Mesothelial cell of epicardium (in vitro differentiated cells): Measurements from ENCODE around the gene LCE2D. TPM values are rescaled to one million over a fixed set of nuclear protein-coding genes. Genes with fewer than 3 reads are reported as not detected.
"Not testable (repeated sequence)": the region's sequence is repeated elsewhere in the genome, so short reads cannot be mapped to it uniquely, and the experiment has no call there.

ENCODE experiments used
- DNase-seq, 2 experiments: peaks; one replicate each; pipeline ENCODE4 v3.0.0; 2021; ENCODE audit warnings: low spot score in 2 of 2; ENCODE audit not compliant: unreplicated experiment in 2 of 2
- H3K27ac Mint-ChIP-seq: 2 replicates; pipeline ENCODE4 v1.8.0; 2021; ENCODE audit warnings: mixed read lengths
- H3K27me3 Mint-ChIP-seq: 2 replicates; pipeline ENCODE4 v1.8.0; 2021; ENCODE audit warnings: low read depth, mixed read lengths
- H3K36me3 Mint-ChIP-seq: 2 replicates; pipeline ENCODE4 v1.8.0; 2021; ENCODE audit warnings: mixed read lengths
- H3K4me1 Mint-ChIP-seq: 2 replicates; pipeline ENCODE4 v1.8.0; 2021; ENCODE audit warnings: mixed read lengths
- H3K4me3 Mint-ChIP-seq: 2 replicates; pipeline ENCODE4 v1.8.0; 2021; ENCODE audit warnings: mild to moderate bottlenecking, moderate library complexity, mixed read lengths
- H3K9me3 Mint-ChIP-seq: 2 replicates; pipeline ENCODE4 v1.8.0; 2021; ENCODE audit warnings: mixed read lengths
- CTCF ChIP-seq: fragments of 200-600 bp; sonication (generic); IDR thresholded peaks from one replicate; pipeline ENCODE4 v1.5.0; 2021; ENCODE audit warnings: antibody characterized with exemption; ENCODE audit not compliant: unreplicated experiment
- total RNA-seq: library from RNA; stranded (reverse); gene quantifications from 3 replicates; pipeline ENCODE4 v1.2.1, GENCODE V29; 2021

LCE2D gene
- total RNA-seq, 1 donor from 2014 or later = not detected

- Mint-ChIP-seq H3K27me3 (no peaks in the 10 kb centered on the region), H3K36me3 (peaks cover 2% of the 10 kb centered on the region), H3K4me1 (no peaks in the 10 kb centered on the region), H3K4me3 (no peak overlapping the region), H3K27ac (no peak overlapping the region), H3K9me3 (peaks cover 80% of the 10 kb centered on the region)
- TF ChIP-seq CTCF = peak; percentile 12
- no peak for DNase-seq
These were observed 9.1 kb upstream of the LCE2D start for GRCh38 chr1:152654110-152654509.

GRCh38 chr1:152656459-152656858 is 6.7 kb upstream of the LCE2D start:
- H3K27ac Mint-ChIP-seq = no peak overlapping the region
- no peak for TF ChIP-seq CTCF
- H3K36me3 Mint-ChIP-seq = peaks cover 2% of the 10 kb centered on the region
- no peak overlapping the region for H3K4me3 Mint-ChIP-seq
- H3K27me3 Mint-ChIP-seq = no peaks in the 10 kb centered on the region
- DNase-seq = no peak
- H3K4me1 Mint-ChIP-seq = no peaks in the 10 kb centered on the region
- peaks cover 78% of the 10 kb centered on the region for H3K9me3 Mint-ChIP-seq

GRCh38 chr1:152657677-152658076 is 5.5 kb upstream of the LCE2D start:
- Mint-ChIP-seq H3K4me3 (no peak overlapping the region), H3K27ac (no peak overlapping the region), H3K9me3 (peaks cover 78% of the 10 kb centered on the region), H3K4me1 (no peaks in the 10 kb centered on the region), H3K27me3 (no peaks in the 10 kb centered on the region), H3K36me3 (peaks cover 2% of the 10 kb centered on the region)
- no peak for TF ChIP-seq CTCF
- DNase-seq = no peak

GRCh38 chr1:152658649-152659048 is 4.5 kb upstream of the LCE2D start:
- peaks cover 76% of the 10 kb centered on the region for H3K9me3 Mint-ChIP-seq
- no peak overlapping the region for H3K4me3 Mint-ChIP-seq
- DNase-seq = no peak
- TF ChIP-seq CTCF = no peak
- no peaks in the 10 kb centered on the region for H3K27me3 Mint-ChIP-seq
- no peak overlapping the region for H3K27ac Mint-ChIP-seq
- no peaks in the 10 kb centered on the region for H3K4me1 Mint-ChIP-seq
- peaks cover 2% of the 10 kb centered on the region for H3K36me3 Mint-ChIP-seq

- not testable (repeated sequence) for H3K27me3 Mint-ChIP-seq, H3K4me3 Mint-ChIP-seq, H3K27ac Mint-ChIP-seq, H3K36me3 Mint-ChIP-seq, DNase-seq, H3K4me1 Mint-ChIP-seq
- peaks cover 76% of the 10 kb centered on the region for H3K9me3 Mint-ChIP-seq
These were observed 3.0 kb downstream of the LCE2D start for GRCh38 chr1:152666171-152666570.

- H3K9me3 Mint-ChIP-seq = peaks cover 78% of the 10 kb centered on the region
- no peaks in the 10 kb centered on the region for H3K27me3 Mint-ChIP-seq
- H3K4me3 Mint-ChIP-seq = no peak overlapping the region
- H3K4me1 Mint-ChIP-seq = no peaks in the 10 kb centered on the region
- no peak overlapping the region for H3K27ac Mint-ChIP-seq
- peaks cover 2% of the 10 kb centered on the region for H3K36me3 Mint-ChIP-seq
- DNase-seq = no peak
- TF ChIP-seq CTCF = no peak
These were observed 4.5 kb downstream of the LCE2D start for GRCh38 chr1:152667648-152668047.
